Measurements from ENCODE around the gene RASA2. TPM values are rescaled to one million over a fixed set of nuclear protein-coding genes. Genes with fewer than 3 reads are reported as not detected.

The RASA2 gene
- total and polyA plus RNA-seq, 10 of the 15 experiments (the other 5 are each of a cell fraction or from before 2014, with no cell fraction given), result 1.9 to 9.4 (median 7.2) TPM

DNA sequence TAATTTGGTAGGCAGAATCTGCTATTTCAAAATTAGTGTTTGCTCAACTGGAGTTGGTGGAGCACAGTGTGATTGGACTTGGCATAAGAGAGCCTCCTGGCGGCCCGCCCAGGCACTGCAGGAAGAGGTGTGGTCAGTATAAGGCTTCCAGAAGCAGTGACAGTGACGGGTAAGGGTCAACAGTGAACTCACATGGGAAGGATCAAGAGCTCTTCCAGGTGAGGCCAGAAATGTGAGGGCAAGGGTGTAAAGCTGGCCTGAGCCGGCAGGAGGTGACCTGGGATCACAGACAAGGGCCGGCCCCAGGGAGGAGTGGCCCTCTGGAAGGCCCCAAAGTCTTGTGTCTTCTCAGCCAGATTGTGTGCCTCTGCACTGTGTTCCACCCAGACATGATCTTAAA, 158.1 kb downstream of the RASA2 start:
- no peaks in the 10 kb centered on the region for H3K36me3 ChIP-seq (ENCODE audit: control insufficient read depth in 2 of 2, insufficient read depth in 2 of 2, low read length in 1 of 2)
- FAIRE-seq (peak; percentile 92), DNase-seq (ENCODE audit: low read depth, low spot score) (no peak), ATAC-seq (peak; percentile 99)
- ChIA-PET POLR2A (interaction anchor here (0.6 kb wide), 1 partner anchor 367 kb away, joined by 3 read pairs; no protein-coding TSS in a partner anchor), SMC1A (ENCODE audit: uncharacterized antibody, unreplicated experiment) (interaction anchor here (0.6 to 2.7 kb wide), 3 partner anchors 17 to 195 kb away, joined by 3 to 9 read pairs (median 4); no protein-coding TSS in a partner anchor), CTCF (interaction anchor here (0.6 to 2.9 kb wide), 9 partner anchors 9 to 635 kb away, joined by 3 to 18 read pairs (median 4); no protein-coding TSS in a partner anchor), RAD21 (ENCODE audit: unreplicated experiment) (interaction anchor here (0.6 to 1.3 kb wide), 5 partner anchors 158 to 521 kb away, joined by 3 to 7 read pairs (median 4); partner anchors contain the start of gene RASA2)
- H3K79me2 ChIP-seq (ENCODE audit: control insufficient read depth, insufficient read depth, low read length), result no peaks in the 10 kb centered on the region
- intact Hi-C loops (cut with micrococcal nuclease; ENCODE audit: unreplicated experiment), result loop anchor here (1.0 to 5.0 kb wide), 2 partner anchors 68 to 185 kb away; no protein-coding TSS in a partner anchor
- no peak overlapping the region for H3K27ac ChIP-seq (ENCODE audit: control insufficient read depth, insufficient read depth)
- no TSS peak for BruUV-seq (replicated peaks)
- H3K9ac ChIP-seq (ENCODE audit: control insufficient read depth, insufficient read depth, low read length), result no peak overlapping the region
- H3K4me3 ChIP-seq, result no peak overlapping the region
- WGBS (ENCODE audit: insufficient coverage, insufficient replicate concordance, low lambda C conversion rate, missing lambda C conversion rate), result 21% methylated on average over 5 of the region's 5 CpGs
- no peaks in the 10 kb centered on the region for H4K20me1 ChIP-seq (ENCODE audit: control insufficient read depth, insufficient read depth)
- H3K4me2 ChIP-seq (ENCODE audit: control insufficient read depth, insufficient read depth), result no peak overlapping the region
- no peaks in the 10 kb centered on the region for H3K9me3 ChIP-seq (replicated peaks; ENCODE audit: control insufficient read depth, insufficient read depth, low read length)
- TF ChIP-seq SMC3 (IDR thresholded peaks at IDR 0.05; ENCODE audit: borderline replicate concordance, low read length) (peak; percentile 85), NFYB (IDR thresholded peaks at IDR 0.05; ENCODE audit: insufficient read depth, low read depth, low read length) (no peak), IKZF1 (conservative IDR thresholded peaks at IDR 0.05) (no peak), IKZF2 (IDR thresholded peaks at IDR 0.05) (no peak), JUND (IDR thresholded peaks at IDR 0.05; ENCODE audit: low read depth, low read length) (no peak), RAD21 (IDR thresholded peaks at IDR 0.05; ENCODE audit: insufficient read depth, low read depth, low read length) (peak; percentile 71), RUNX3 (IDR thresholded peaks at IDR 0.05; ENCODE audit: low read length) (0 out of 2 replicates have a peak, but pooled peaks have one; percentile 24), SMARCA5 (IDR thresholded peaks at IDR 0.05) (no peak), YY1 (IDR thresholded peaks at IDR 0.05; ENCODE audit: low read depth, low read length) (peak; percentile 64; the same call in 1 of the 2 replicates)
- TF ChIP-seq, protein P1, sequence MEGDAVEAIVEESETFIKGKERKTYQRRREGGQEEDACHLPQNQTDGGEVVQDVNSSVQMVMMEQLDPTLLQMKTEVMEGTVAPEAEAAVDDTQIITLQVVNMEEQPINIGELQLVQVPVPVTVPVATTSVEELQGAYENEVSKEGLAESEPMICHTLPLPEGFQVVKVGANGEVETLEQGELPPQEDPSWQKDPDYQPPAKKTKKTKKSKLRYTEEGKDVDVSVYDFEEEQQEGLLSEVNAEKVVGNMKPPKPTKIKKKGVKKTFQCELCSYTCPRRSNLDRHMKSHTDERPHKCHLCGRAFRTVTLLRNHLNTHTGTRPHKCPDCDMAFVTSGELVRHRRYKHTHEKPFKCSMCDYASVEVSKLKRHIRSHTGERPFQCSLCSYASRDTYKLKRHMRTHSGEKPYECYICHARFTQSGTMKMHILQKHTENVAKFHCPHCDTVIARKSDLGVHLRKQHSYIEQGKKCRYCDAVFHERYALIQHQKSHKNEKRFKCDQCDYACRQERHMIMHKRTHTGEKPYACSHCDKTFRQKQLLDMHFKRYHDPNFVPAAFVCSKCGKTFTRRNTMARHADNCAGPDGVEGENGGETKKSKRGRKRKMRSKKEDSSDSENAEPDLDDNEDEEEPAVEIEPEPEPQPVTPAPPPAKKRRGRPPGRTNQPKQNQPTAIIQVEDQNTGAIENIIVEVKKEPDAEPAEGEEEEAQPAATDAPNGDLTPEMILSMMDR (IDR thresholded peaks at IDR 0.05 in 2 of 3, conservative IDR thresholded peaks at IDR 0.05 in 1 of 3; ENCODE audit: control insufficient read depth in 2 of 3, extremely low read depth in 1 of 3, insufficient read depth in 1 of 3, low read depth in 3 of 3, low read length in 3 of 3), result peak; percentile 78 to 97 (median 96)
- TF ChIP-seq, protein P2, sequence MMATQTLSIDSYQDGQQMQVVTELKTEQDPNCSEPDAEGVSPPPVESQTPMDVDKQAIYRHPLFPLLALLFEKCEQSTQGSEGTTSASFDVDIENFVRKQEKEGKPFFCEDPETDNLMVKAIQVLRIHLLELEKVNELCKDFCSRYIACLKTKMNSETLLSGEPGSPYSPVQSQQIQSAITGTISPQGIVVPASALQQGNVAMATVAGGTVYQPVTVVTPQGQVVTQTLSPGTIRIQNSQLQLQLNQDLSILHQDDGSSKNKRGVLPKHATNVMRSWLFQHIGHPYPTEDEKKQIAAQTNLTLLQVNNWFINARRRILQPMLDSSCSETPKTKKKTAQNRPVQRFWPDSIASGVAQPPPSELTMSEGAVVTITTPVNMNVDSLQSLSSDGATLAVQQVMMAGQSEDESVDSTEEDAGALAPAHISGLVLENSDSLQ (IDR thresholded peaks at IDR 0.05), result 0 out of 2 replicates have a peak, but pooled peaks have one; percentile 32
- H3K4me1 ChIP-seq (ENCODE audit: control insufficient read depth, insufficient read depth, low read length), result no peaks in the 10 kb centered on the region
- in situ Hi-C loops (cut with MboI), result loop anchor here (5.0 to 10.0 kb wide), 2 partner anchors 188 to 340 kb away; no protein-coding TSS in a partner anchor
- no peaks in the 10 kb centered on the region for H3K27me3 ChIP-seq (replicated peaks in 1 of 2; ENCODE audit: control insufficient read depth in 2 of 2, insufficient read depth in 2 of 2, low read length in 1 of 2)
- H2AFZ ChIP-seq (ENCODE audit: control insufficient read depth, low read depth, low read length), result no peak overlapping the region

All from GM12878 (cell line).